Erythroblast (primary cell): Measurements from ENCODE around the gene TMEM132C.

Experiments
- DNase-seq, 2 experiments: peaks; one replicate each; lab custom pipeline; 2025; lab: John Stamatoyannopoulos, UW
- GATA1 ChIP-seq: IDR thresholded peaks from 2 replicates; pipeline ENCODE4 v1.6.1; 2011; ENCODE audit warnings: low read depth, mild to moderate bottlenecking, control low read depth, low read length, moderate library complexity
- POLR2A ChIP-seq: IDR thresholded peaks from 2 replicates; pipeline ENCODE4 v1.6.1; 2011; ENCODE audit warnings: mild to moderate bottlenecking, low read length

Gene TMEM132C

DNA sequence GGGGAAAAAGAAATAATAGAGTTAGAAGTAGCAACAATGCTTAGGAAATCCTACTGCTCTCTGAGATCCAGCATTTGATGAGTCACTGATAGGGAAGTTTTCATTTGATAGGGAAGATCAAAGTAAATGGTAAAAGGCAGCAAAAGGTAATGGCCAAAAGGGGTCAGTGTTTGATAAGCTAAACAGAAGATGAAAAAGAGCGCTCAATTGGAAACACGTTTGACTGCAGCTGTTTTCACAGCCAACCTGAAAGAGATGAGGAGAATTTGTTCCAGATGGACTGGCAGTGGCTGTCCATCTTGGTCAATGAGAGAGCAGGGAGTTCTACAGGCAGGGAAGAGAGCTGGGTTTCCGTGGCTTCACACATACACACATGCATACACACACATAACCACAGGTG, 264.2 kb downstream of the TMEM132C start:
- TF ChIP-seq GATA1 (no peak), POLR2A (no peak)
- no peak for DNase-seq

DNA sequence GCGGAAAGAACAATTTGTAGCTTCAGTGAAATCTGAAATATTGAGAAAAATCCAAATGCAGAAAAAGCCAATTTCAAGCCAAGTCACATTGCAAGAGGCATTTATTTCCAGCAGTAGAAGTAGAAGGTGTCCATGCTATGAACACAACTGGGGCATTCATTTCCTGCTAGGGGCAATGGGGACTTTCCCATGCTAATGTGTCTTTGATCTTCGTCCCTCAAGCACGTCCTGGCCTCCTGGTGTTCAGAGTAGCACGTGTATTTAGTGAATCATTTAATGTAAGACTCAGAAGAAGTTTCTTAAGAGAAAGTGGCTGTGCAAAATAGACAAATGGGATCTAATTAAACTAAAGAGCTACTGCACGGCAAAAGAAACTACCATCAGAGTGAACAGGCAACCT, 267.9 kb downstream of the TMEM132C start:
- TF ChIP-seq GATA1 = no peak

DNA sequence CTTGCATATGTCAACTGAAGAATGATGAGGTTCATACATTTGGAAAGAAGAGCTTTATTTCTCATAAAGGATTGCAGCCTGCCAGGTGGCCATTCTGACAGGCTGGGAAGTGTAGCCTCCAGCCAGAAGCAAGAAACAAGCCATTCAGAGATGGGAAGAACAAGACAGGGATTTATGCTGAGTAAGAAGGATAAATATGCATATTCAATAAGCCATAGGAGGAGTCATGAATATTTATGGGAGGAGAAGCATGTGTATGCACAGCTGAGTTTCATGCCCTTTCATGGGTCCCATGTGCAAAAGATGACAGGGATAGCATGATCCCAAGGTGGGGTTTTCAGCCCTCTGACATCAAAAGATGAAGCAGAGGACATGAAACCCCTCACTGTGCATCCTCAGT, 269.8 kb downstream of the TMEM132C start:
- no peak for DNase-seq
- no peak for TF ChIP-seq POLR2A
- no peak for TF ChIP-seq GATA1

More for the DNA sequence above, 267.9 kb downstream of the TMEM132C start:
- DNase-seq = no peak

DNA sequence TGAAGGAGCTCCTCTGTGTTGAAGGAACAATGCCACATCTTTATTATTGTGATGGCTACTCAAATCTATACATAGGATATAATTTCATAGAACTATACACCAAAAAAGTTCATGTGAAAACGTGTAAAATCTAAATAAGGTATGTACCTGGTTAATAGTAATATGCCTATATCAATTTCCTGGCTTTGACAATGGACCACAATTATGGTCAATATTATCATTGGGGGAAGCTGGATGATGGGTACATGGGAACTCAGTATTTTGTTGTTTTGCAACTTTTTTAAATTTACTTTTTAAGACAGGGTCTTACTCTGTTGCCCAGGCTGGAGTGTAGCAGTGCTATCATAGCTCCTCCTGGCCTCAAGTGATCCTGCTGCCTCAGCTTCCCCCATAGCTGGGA, 270.7 kb downstream of the TMEM132C start:
- TF ChIP-seq GATA1 (no peak), POLR2A (no peak)
- no peak for DNase-seq

DNA sequence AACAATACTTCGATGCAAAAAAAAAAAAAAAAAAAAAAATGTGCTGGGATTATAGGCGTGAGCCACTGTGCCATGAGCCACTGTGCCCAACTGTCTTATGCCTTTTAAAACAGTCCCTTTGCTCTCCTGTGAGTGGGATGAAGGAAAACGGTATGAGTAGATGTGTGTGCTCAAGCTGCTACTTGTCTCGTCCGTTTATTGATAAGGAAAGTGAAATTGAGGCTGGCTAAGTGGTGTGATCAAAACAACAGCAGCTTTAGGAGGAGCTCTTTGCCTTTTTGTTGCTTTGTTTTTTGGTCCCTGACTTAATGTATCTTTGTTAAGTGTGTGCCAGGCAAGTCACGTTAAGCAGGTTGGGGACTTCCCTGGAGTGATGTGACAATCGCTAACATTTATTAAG, 275.9 kb downstream of the TMEM132C start:
- no peak for DNase-seq
- TF ChIP-seq POLR2A (no peak), GATA1 (no peak)

DNA sequence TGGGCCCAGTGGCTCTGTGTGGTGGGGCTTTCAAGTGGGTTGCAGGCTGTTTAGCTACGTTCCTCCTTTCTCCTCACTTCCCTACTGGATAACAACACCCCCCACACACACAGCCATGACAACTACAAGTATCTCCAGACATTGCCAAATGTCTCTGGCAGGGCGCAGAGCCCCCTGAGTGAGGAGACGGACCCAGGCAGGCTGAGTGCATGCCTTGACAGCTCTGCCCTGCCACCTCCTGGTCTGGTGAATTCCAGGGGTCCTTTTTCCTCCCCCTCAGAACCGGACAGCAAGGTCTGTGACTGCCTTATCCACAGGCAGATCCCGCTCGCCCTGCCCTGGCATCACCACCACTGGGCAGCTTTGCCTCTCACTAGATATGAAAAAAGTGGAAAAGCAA, 276.5 kb downstream of the TMEM132C start:
- TF ChIP-seq POLR2A (no peak), GATA1 (no peak)
- DNase-seq = no peak

DNA sequence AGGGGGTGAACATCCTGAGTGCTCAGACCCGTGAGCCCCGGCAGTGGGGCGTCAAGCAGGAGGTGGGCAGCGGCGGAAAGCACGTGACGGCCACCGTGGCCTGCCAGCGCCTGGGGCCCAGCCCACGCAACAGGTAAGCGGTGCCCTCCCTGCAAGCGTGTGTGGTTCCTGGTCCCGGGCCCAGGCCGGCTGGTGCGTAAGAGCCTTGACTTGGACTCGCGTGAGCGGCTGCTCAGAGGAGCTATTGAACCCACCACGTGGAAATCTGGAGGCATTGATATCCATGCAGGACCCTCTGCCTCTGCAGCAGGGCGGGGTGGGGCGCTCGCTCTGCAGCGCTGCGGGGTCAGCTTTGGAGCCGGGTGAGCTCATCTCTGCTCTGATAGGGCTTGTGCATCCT, 277.0 kb downstream of the TMEM132C start:
- DNase-seq = no peak
- TF ChIP-seq POLR2A (no peak), GATA1 (no peak)

DNA sequence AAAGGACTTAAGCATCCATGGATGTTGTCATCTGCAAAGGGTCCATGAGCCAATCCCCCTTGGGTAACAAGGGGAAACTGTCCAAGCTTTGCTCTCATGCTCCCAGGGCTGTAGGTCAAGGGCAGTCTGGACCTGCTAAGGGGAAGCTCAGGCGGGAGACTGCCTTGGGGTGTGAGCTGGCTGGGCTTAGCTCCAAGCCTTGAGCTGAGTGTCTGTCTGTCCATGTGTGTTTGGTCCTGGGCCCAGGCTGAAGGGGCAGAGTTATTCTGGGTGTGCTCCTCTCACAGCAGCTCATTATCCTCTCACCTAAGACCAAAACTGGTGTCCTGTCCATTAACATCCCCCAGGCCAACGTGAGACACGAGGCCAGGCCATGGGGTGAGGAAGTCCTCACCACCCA, 282.0 kb downstream of the TMEM132C start:
- TF ChIP-seq GATA1 (no peak), POLR2A (no peak)
- DNase-seq = no peak

DNA sequence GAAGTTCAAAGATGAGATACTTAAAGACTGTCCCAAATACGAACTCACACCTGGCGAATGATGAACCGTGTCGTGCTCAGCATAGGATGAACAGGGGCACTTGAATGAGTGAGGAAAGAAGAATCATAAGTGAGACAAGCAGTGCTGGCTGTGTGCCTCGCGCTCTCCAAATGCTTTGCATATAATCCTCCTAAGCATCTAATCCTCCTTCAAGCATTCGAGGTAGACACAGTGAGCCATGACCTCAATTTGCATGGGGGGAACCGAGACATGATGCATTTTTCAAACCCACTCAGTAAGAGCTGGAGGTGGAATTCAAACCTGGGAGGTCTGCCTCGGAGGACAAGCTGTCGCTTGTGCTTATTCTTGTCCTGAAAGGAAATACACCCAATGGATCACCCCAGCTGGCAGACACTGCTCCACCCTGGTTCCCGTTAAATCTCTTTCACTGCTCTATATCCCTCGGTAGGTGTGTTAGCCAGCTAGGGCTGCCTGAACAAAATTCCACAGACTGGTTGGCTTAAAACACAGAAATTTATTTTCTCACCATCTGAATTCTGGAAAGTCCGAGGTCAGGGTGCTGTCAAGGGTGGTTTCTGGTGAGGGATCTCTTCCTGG, 282.7 kb downstream of the TMEM132C start:
- DNase-seq = no peak
- TF ChIP-seq GATA1 (no peak), POLR2A (no peak)

DNA sequence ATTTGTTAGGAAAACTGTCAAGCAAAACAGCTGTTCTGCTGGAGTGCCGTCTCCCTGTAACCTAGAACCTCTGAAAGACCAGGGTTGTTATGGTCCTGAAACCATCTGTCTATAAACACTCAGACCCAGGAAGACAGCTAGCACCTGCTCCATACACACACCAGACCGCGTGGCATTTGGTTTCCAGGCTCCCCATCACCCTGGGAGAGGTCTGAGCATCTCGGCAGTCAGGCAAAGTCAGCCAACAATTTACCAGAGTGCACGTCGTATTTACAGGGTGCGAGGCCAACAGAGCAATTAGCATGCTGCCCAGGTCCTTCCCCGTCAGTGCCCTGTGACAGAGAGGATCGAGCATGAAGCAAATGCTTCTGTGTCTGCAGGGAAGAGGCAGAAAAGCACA, 284.3 kb downstream of the TMEM132C start:
- TF ChIP-seq POLR2A (no peak), GATA1 (no peak)
- no peak for DNase-seq

DNA sequence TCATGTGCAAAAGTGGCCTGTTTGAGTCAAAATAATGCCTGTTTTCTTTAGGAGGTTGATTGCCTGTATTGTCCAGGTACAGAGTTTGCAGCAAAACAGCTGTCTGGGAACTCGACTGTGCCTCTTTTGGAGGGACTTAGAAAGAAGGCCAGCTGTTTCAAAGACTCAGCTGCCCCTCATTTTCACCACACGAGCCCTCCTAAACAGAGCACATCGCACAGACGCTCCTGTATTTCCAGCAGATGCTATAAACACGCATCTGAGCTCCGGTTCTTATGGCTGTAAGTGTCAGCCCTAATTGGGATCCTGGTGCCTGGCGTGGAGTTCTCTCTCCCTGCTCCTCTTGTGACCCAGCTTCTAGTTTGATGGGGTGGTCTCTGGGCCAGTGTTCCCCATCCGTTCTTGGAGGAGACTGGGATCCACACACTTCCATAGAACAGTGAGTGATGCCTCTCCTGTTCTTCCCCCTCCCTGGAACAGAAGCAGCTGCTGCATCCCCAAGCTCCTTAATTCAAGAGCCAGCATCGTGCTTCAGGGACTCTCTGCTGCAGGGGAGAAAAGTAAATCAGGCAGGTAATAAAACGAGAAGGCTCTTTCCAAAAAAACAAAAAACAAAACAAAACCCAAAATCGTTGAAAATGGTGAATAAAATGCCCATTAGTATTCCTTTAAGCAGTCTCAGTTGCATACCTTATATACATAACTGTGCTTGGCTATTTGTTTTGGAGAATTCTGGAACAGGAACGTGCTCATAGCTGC, 287.8 kb downstream of the TMEM132C start:
- TF ChIP-seq GATA1 (no peak), POLR2A (no peak)
- no peak for DNase-seq

DNA sequence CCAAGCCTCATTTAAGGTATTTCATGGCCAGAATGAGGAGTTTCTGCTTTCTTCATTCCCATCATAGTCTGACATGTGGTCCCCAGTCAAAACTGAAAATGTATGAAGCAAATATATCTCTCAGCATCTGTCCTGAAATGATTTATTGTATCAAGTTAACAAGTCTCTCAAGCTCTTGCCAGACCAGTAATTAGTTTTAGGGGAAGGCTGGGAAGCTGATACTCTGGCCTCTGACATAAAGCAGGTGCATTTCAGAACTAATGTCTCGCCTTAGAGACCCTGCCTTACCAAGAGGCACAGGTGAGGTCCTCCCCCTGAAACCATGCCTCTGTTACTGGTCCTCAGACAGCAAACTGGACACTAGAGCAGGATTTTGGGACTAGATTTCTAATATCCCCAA, 290.3 kb downstream of the TMEM132C start:
- no peak for TF ChIP-seq GATA1
- TF ChIP-seq POLR2A = no peak
- DNase-seq = no peak

DNA sequence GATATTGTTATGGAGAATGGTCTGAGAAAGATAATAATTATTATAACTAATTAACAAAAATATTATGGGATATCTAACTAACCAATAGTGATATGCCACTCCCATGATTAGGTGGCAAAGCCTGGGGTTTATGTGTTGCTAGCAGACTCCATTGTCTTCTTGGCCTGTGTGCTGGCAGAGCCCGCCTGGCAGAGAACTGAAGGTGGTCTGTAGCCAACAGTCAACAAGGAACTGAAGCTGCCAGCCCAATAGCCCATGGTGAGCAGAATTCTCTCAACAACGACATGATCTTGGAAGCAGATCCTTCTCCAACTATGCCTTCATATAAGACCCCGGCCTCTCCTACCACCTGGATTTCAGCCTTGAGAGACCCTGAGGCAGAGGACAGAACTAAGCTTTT, 298.0 kb downstream of the TMEM132C start:
- DNase-seq = no peak

DNA sequence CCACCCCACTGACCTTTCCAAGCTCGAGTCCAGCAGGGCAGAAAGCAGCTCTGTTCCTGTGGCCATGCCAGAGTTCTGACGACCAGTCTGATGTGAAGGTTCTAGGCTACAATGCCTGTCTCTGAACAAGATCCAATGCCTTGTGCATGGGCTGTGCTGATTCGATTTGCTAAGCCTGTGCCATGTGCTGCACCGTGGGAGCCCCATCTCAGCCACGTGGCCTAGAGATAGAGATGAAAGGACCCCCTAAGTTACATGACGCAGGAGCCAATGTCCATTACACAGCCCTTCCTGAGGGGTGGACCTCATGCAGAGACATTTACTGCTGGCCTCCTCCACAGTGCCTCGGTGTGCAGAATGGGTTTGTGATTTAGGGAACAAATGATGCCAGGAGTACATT, 300.8 kb downstream of the TMEM132C start:
- DNase-seq = no peak
- TF ChIP-seq POLR2A = no peak
- no peak for TF ChIP-seq GATA1

More for the DNA sequence above, 298.0 kb downstream of the TMEM132C start:
- TF ChIP-seq POLR2A (no peak), GATA1 (no peak)
